HG02763 (cell line): ENCODE measurements around the gene DDX50.
"Not testable (repeated sequence)": the region's sequence is repeated elsewhere in the genome, so short reads cannot be mapped to it uniquely, and the experiment has no call there.

Experiments
- ATAC-seq: cut with Tn5 transposase; IDR thresholded peaks from one replicate; pipeline ENCODE4 v1.9.1; 2021; ENCODE audit warnings: mild to moderate bottlenecking, moderate library complexity; ENCODE audit not compliant: unreplicated experiment

DDX50 gene

DNA sequence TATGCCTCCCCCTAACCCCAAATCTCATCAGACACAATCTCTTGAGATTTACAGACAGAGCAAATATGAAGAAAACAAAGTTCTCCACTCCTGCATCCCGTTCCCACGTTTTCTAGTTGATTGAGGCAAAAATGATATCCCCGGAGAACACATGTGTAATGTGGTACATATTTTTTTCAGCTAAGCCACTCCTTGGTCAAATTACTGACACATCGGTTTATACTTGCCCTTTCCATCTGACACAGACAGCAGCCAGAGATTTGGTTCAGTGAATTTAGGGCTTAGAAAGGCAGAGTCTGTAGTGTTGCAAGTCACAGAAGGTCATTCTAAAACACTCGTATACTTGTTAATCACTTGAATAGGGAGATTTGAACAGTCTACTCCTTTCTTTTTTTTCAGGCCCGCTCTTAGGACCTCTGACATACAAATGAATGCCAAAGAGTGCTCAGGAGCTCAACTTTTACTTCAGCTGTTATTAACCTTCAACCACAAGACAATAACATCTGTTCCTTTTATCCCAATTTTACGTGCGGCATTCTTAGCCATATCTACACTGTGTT is 1.8 kb upstream of the DDX50 start:
- no peak for ATAC-seq

- peak; percentile 35 for ATAC-seq
These were observed 549 bp upstream of the DDX50 start for GRCh38 chr10:68900427-68901104.

- ATAC-seq: no peak
These were observed 1.3 kb downstream of the DDX50 start for GRCh38 chr10:68902382-68902781.

GRCh38 chr10:68924593-68924992 is 23.5 kb downstream of the DDX50 start:
- ATAC-seq: no peak

DNA sequence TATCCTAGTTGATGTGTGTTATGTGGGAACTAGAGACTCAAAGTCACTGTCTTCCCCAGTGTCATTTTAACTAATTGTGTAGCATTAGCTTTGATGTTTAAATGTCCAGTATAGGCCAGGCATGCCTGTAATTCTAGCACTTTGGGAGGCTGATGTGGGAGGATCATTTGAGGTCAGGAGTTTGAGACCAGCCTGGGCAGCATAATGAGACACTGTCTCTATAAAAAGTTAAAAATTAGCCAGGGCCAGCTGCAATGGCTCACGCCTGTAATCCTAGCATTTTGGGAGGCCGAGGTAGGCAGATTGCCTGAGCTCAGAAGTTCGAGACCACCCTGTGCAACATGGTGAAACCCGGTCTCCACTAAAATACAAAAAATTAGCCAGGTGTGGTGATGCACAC is 24.4 kb downstream of the DDX50 start:
- no peak for ATAC-seq

GRCh38 chr10:68929157-68929556 is 28.0 kb downstream of the DDX50 start:
- ATAC-seq: not testable (repeated sequence)

- not testable (repeated sequence) for ATAC-seq
These were observed 28.8 kb downstream of the DDX50 start for GRCh38 chr10:68929888-68930287.

DNA sequence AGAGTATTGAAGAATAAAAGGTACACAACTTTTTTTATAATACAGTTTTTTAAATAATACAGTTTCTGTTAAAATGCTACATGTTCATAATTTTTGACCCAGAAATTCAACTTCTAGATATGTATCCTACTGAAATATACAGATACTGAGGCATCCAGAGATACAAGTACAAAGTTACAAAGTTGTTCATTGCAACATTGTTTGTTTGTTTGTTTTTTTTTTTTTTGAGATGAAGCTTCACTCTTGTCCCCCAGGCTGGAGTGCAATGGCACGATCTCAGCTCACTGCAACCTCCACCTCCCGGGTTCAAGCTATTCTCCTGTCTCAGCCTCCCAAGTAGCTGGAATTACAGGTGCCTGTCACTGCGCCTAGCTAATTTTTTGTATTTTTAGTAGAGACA is 31.7 kb downstream of the DDX50 start:
- not testable (repeated sequence) for ATAC-seq

GRCh38 chr10:68934994-68935393 is 33.9 kb downstream of the DDX50 start:
- no peak for ATAC-seq

- no peak for ATAC-seq
These were observed 37.0 kb downstream of the DDX50 start for GRCh38 chr10:68938117-68938516.

GRCh38 chr10:68938884-68939283 is 37.8 kb downstream of the DDX50 start:
- ATAC-seq: no peak

- not testable (repeated sequence) for ATAC-seq
These were observed 39.8 kb downstream of the DDX50 start for GRCh38 chr10:68940917-68941316.

GRCh38 chr10:68950598-68950997 is 49.5 kb downstream of the DDX50 start:
- no peak for ATAC-seq

GRCh38 chr10:68954904-68955303 is 53.8 kb downstream of the DDX50 start:
- ATAC-seq: no peak

GRCh38 chr10:68955355-68955831 is 54.3 kb downstream of the DDX50 start:
- ATAC-seq: no peak

GRCh38 chr10:68955832-68956532 is 54.9 kb downstream of the DDX50 start, which contains the start of gene DDX21:
DDX21 (plus strand) TSS chr10:68956170; CDS start chr10:68956226, 56 bp downstream.
- peak; percentile 88 for ATAC-seq

- no peak for ATAC-seq
These were observed 56.1 kb downstream of the DDX50 start for GRCh38 chr10:68957284-68957615.

DNA sequence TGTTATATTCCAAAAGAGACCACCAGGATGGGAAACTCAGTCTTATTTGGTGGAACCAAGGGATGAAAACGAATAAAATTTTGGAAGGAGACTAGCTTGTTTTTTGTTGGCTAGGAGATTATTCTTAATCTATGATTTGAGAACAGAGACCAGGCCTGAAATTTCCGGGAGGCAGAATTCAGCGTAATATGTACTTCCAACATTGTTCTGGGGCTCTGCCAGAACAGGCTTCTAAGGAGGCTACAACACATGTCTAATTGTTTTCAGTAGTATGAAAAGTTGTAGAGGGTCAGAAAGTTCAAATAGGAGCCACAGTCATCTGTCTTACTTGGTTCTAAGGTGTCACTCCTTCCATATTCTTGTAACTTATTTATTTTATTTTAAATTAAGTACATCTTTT is 56.5 kb downstream of the DDX50 start:
- no peak for ATAC-seq

GRCh38 chr10:68959695-68960527 is 58.8 kb downstream of the DDX50 start:
- ATAC-seq: no peak

DNA sequence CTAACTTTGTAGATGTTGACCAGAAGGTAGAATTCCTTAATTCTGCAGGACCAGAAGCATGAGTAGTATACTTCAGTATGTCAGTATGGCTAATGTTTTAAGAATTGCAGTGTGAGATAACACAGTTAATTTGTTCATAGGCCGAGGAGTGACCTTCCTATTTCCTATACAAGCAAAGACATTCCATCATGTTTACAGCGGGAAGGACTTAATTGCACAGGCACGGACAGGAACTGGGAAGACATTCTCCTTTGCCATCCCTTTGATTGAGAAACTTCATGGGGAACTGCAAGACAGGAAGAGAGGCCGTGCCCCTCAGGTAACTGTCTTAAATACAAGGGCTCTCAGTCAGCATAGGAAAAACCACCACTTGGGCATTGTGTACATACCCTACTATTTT is 62.0 kb downstream of the DDX50 start:
- ATAC-seq: no peak

DNA sequence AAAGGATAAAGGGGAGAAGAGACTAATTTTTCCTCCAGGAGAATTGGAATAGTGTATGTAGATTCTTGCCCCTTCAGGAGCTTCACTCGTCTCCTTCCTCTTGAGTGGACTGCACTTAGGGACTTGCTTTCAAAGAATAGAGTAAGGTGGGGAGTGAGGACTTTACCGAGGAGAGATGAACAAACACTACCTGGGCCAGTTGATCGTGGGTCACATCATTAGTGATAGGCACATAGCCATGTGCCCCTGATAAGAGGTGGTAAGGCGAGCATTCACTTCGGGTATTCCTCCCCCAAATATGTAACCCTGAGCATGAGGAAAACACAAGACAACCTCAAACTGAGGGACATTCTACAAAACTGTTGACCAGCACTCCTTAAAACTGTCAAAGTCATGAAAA is 72.9 kb downstream of the DDX50 start:
- ATAC-seq: no peak
